ENCODE data around the gene VGF. TPM values are rescaled to one million over a fixed set of nuclear protein-coding genes. Genes with fewer than 3 reads are reported as not detected.
"Not testable (repeated sequence)": the region's sequence is repeated elsewhere in the genome, so short reads cannot be mapped to it uniquely, and the experiment has no call there.

The VGF gene
- total RNA-seq, 3 donors from 2014 or later: 0.38 to 0.84 (median 0.46) TPM

GRCh38 chr7:101201695-101202602 lies 36.6 kb upstream of the VGF start:
- no peak for TF ChIP-seq CTCF (IDR thresholded peaks at IDR 0.05)
- intact Hi-C loops (cut with DNase I, micrococcal nuclease): no loop called here
- Histone ChIP-seq H3K9me3 (no peaks in the 10 kb centered on the region), H3K4me3 (no peak overlapping the region), H3K4me1 (ENCODE audit: low read depth) (peaks cover 9% of the 10 kb centered on the region), H3K36me3 (ENCODE audit: low read depth) (no peaks in the 10 kb centered on the region)
- peak; percentile 88 for ATAC-seq
- peak; percentile 81 to 89 (median 85) for DNase-seq

- Histone ChIP-seq H3K36me3 (ENCODE audit: low read depth) (no peaks in the 10 kb centered on the region), H3K9me3 (no peaks in the 10 kb centered on the region), H3K4me3 (no peak within 1 kb of the TSS), H3K4me1 (ENCODE audit: low read depth) (peaks cover 9% of the 10 kb centered on the region)
- intact Hi-C loops (cut with DNase I, micrococcal nuclease): no loop called here
- no peak for TF ChIP-seq CTCF (IDR thresholded peaks at IDR 0.05)
- ATAC-seq (peak; percentile 89), DNase-seq (peak; percentile 88 to 92 (median 91))
Measured at GRCh38 chr7:101200862-101201599, 35.7 kb upstream of the VGF start, which contains the start of gene MOGAT3. Gene MOGAT3, minus strand, starts transcription at chr7:101201036. Its CDS starts 182 bp downstream, at chr7:101200854.

- intact Hi-C loops (cut with DNase I, micrococcal nuclease): no loop called here
- ATAC-seq: no peak
- Histone ChIP-seq H3K9me3 (no peaks in the 10 kb centered on the region), H3K4me3 (no peak overlapping the region), H3K4me1 (ENCODE audit: low read depth) (peaks cover 9% of the 10 kb centered on the region), H3K36me3 (ENCODE audit: low read depth) (no peaks in the 10 kb centered on the region)
- no peak for DNase-seq
- no peak for TF ChIP-seq CTCF (IDR thresholded peaks at IDR 0.05)
Measured at GRCh38 chr7:101200504-101200861, 35.1 kb upstream of the VGF start.

GRCh38 chr7:101199522-101199921 lies 34.2 kb upstream of the VGF start:
- not testable (repeated sequence) for H3K4me3 ChIP-seq

GRCh38 chr7:101198476-101198875 lies 33.1 kb upstream of the VGF start:
- Histone ChIP-seq H3K36me3 (ENCODE audit: low read depth) (no peaks in the 10 kb centered on the region), H3K9me3 (no peaks in the 10 kb centered on the region), H3K4me3 (no peak overlapping the region), H3K4me1 (ENCODE audit: low read depth) (peaks cover 9% of the 10 kb centered on the region)
- intact Hi-C loops (cut with DNase I, micrococcal nuclease): no loop called here
- DNase-seq: no peak
- TF ChIP-seq CTCF (IDR thresholded peaks at IDR 0.05): no peak
- no peak for ATAC-seq

More at GRCh38 chr7:101199522-101199921, 34.2 kb upstream of the VGF start:
- DNase-seq; H3K4me1 ChIP-seq (ENCODE audit: low read depth); ATAC-seq; H3K36me3 ChIP-seq (ENCODE audit: low read depth); intact Hi-C loops (cut with DNase I, micrococcal nuclease); H3K9me3 ChIP-seq: not testable (repeated sequence)

- Histone ChIP-seq H3K4me1 (ENCODE audit: low read depth) (peaks cover 9% of the 10 kb centered on the region), H3K9me3 (no peaks in the 10 kb centered on the region), H3K36me3 (ENCODE audit: low read depth) (no peaks in the 10 kb centered on the region), H3K4me3 (no peak overlapping the region)
- DNase-seq (no peak), ATAC-seq (no peak)
- TF ChIP-seq CTCF (IDR thresholded peaks at IDR 0.05): no peak
- intact Hi-C loops (cut with DNase I, micrococcal nuclease): no loop called here
Measured at GRCh38 chr7:101197991-101198390, 32.6 kb upstream of the VGF start.
